ENCODE data around the gene TMEM198.

TMEM198 gene

DNA sequence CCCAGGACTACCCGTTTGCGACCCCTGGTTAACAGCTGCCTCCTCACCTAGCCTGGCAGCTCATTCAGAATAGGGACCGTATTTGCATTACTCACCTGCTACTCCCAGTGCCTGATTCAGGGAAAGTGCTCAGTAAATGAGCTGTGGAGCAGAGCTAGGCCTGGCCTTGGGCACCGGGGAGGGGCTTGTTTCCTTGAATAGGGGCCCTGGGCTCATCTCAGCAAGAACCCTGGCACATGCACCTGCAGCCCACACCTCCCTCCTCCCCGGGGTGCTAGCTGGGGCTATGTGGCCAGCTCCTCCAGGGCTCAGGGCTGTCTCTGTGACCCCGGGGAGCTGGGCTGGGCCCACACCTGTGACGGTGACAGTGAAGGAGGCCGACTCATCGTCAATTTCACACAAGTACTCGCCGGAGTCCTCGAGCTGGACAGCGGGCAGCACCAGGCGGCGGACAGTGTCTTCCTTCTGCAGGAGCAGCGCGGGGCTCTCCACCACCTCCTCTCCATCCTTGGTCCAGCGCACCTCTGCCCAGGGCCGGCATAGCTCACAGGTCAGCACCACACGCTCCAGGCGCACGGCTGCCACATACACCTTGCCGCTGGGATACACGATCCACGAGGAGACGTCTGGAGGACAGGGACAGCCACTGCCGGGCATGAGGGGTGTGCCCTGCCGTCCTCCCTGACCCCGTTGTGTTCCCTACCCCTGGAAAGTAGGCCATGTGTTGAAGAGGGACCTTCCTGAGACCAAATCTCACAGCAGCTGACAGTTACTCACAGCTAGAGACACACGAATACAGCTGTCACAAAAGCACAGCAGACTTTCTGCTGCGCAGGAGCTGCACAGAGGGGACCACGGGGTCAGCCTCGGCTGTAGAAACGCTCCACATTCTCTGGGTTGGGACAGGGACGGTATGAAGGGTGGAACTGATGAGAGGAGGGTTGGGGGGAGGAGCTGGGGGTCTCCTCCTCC lies 18.5 kb downstream of the TMEM198 start:
- DNase-seq (ENCODE audit: low read depth in 2 of 2), result no peak

DNA sequence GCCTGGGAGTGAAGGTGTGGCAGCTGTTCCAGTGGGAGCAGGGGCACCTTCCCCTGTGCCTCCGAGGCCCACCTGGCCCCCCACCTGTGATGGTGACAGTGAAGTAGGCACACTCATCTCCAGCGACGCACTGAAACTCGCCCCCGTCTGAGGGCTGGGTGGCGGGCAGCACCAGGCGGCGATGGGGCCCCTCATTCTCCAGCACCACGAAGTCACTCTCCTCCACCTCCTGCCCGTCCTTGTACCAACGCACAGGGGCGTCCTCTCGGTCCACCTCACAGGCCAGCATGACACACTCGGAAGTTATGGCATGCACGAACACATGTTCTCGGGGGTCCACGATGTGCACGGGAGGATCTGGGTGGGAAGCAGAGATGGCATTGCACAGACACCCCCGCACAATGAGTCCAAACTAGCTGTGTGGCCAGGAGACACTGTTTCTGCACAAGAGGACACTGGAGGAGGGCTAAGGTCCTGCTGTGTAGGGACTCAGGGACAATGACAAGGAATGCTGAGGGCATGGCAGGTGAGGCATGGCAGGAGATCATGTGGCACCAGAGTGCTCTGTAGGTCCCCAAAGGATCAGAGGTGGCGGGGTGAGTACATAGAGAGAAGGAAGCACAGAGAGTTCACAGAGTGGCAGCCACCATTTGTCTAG lies 19.6 kb downstream of the TMEM198 start:
- DNase-seq (ENCODE audit: low read depth in 2 of 2), result no peak

DNA sequence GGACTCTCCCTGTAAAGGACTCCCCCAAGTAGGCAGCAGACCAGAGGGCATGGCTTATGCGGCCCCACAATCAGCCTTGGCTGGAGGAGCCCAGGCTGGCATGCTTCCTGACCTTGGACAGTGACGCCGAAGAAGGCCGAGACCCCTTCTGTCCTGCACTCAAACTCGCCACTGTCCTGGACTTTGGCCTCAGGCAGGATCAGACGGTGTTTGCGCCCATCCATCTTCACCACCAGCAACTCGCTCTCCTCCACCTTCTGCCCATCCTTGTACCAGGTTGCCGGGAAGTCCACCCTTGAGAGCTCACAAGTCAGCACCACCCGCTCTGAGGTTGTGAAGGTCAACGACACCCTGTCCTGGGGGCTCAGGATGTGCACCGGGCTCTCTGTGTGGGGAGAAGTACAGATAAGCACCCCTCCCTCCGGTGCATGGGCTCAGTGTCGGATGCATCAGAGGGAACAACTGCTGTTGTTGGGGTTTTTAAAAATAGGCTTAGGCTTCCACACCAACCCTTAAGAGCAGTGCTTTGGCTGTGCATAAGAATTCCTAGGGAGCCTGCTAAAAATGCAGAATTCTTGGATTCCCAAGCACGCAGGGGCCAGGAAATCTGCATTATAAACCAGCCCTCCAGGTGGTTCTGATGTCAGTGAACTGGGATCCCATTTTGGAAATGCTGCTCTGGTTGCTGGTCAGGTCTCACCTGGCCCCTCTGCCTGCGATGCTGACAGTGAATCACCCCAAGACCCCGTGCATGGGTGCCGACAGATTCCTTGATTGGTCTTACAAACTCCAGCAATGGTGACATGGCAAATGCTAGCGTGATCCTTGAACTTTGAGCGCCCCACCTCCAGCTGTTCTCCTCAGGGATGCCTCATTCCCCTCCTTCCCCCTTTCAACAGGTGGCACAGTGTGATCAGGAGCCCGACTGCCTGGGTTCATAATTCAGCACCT lies 21.6 kb downstream of the TMEM198 start:
- DNase-seq (ENCODE audit: low read depth in 2 of 2), result no peak

DNA sequence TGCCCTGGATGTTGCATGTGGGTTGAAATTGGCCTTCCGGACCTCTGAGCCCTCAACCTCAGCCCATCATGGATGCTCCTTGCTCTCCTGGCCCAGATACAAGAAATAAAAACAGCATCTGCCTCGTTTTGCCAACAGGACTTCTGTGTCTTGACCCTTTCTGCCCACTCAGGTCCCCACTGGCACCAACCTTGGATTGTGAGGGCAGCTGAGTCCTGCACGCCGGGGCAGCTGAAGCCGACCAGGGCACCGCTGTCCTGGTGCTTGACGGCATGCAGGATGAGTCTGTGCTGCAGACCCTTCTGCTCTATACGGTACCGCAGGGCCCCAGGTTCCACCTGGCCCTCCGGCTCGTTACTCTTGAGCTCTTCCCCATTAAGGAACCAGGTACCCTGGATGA lies 22.8 kb downstream of the TMEM198 start:
- DNase-seq (ENCODE audit: low read depth in 2 of 2), result no peak

DNA sequence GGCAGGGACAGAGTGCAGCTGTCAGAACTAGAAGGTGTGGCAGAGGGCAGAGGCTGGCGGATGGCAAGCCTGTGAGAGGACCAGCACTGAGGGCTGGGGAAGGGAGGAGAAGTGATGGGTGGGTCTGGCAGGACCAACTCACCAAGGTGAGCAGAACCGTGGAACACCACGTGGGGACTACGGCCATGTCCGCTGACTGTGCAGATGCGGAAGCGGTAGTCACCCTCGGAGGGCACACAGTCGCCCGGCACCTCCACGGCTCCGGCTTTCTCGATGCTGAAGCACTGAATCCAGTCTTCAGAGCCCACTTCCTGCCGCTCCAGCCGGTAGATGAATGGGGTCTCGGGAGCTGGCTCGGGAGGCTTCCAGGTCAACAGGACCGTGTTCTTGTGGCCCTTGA lies 23.3 kb downstream of the TMEM198 start:
- no peak for DNase-seq (ENCODE audit: low read depth in 2 of 2)

DNA sequence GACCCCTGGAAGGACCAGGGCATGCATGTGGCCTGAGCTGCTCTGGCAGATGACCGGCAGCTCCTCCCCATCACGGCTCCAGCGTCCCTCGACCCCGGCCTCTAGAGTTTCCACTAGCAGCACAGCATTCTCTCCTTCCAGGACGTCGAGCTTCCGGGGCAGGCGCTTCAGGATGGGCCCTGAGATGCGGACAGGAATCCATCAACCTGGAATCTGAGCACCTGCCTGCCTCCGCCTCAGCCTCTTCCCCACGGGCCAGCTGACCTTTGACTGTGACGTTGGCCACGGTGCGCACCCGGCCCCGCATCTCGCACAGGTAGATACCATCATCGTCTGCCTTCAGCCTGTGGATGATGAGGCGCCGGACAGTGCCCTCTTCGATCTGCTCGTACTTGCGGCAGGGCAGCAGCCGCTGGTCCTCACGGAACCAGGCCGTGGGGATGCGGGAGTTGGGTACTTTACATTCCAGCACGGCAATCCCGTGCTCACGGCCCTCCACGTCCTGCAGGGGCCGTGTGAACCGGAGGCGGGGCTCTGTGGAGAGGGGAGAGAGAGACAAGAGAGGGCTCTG lies 24.0 kb downstream of the TMEM198 start:
- no peak for DNase-seq (ENCODE audit: low read depth in 2 of 2)

DNA sequence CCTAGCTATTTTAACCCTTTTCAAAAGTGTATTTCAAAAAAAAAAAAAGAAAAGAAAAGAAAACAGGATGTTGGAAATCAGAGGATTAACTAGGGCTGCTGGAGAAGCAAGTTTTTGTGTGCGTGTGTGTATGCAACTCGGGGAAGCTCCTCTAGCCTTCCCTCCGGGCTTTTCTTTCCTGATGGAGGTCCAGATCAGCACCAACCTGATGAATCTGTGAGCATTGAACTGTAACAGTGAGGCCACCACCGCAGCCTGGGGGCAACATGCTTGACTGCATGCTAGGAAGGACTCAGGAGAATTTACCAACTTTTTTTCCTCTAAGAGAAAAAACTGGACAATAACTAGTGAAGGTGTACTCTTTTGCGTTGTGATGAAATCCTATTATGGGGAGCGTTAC lies 25.2 kb downstream of the TMEM198 start:
- DNase-seq (ENCODE audit: low read depth in 2 of 2), result no peak

DNA sequence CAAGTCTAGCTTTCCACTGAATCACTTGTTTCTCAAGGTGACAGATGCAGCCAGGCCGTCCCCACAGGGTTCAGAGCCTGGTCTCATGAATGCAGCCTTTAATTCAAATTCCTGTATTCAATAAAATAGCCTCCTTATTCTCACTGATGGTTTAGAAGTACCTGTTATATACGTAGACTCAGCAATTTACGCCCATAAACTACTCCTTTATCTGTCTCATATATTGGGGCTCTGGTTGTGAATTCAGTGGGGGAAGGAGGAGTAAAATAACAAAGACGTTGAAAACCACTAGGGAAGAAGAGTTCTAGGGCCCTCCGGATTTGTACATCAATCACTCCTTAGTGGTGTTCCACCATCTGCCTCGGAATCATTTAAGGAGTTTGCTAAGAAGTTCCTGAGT lies 25.8 kb downstream of the TMEM198 start:
- DNase-seq (ENCODE audit: low read depth in 2 of 2), result no peak

DNA sequence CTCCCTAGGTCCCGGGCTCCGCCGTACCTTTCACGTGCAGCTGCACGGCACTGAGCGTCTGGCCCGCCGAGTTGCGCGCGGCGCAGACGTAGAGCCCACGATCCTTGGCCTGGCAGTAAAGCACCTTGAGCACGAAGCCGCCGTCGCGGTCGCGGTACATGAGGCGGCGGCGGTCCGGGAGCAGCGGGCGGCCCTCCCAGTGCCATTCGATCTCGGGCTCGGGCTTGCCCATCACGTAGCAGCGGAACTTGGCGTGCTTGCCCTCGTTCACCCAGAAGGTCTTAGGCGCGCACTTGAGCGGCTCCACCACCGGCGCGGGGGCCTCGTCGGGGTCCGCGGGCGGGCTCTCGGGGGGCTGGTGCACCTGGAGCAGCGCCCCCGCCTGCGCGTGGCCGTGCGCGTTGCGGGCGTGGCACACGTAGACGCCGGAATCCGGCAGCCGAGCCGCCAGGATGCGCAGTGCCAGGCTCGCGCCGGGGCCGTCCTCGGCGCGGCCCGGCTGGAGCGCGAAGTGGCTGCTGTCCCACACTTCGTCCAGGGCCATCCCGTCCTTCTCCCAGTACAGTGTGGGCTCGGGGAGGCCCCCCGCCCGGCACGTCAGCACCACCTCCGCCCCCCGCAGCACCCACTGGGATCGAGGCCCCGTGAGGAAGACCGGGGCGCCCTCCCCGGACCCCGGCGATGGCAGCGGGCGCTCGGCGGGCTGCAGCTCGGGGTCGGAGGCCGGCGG lies 26.5 kb downstream of the TMEM198 start:
- no peak for DNase-seq (ENCODE audit: low read depth in 2 of 2)

DNA sequence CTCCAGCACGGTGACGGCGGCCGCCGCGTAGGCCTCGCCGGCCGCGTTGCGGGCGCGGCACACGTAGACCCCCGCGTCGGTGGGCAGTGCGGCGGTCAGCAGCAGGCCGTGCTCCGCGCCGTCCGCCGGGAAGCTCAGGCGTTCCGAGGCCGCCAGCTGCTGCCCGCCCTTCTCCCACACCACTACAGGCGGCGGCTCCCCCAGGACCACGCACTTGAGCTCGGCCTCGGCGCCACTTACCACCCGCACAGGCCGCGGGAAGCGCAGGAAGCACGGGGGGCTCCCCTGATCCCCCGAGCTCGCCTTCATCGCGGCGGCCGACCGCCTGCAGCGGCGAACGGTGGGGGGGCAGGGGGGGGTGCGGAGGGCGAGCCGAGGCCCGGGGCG lies 27.1 kb downstream of the TMEM198 start:
- no peak for DNase-seq (ENCODE audit: low read depth in 2 of 2)

DNA sequence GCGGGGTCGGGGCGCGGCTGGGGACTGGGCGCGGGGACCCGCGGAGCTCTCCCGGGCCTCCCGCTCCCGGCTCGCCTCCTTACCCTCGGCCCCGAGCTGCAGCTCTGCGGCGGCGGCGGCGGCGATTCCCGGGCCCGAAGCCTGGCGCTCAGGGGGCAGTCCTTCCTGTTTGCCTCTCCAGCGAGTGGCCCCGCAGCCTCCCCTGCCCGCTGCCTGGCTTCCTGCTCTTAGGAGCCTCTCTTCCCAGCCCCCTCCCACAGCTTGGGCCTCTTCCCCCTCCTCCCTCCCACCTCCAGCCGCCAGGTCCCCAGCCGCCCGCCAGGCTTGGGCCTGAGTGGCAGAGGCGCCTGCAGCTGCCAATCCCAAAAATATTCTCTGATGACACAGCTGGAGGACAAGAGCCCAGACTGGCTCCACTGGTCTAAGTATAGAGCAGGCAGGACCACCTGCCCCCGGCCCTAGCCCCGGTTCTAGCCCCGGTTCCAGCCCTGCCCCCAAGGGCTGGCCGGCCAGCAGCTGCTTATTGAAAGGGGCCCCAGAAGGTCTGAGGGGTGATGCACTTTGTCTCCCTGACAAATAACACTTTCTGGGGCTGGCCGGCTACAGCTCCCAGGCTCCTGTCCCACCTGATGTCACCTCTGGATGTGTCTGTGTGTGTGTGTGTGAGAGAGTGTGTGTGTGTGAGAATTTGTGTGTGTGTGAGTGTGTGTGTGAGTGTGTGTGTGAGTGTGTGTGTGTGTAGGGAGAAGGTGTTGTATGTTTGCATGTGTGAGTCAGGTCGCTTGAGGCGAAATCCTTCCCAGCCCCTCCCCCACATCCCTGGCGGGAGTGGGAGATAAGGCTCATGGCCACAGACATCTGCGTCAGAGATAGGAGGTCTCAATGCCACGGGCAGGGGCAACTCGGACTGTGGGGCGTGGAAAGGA lies 27.7 kb downstream of the TMEM198 start, which contains the start of gene OBSL1:
TSS of gene OBSL1 (minus strand) at position 229 of the 926 bp plus-strand sequence. CDS start 307 bp downstream, outside the sequence.
- no peak for DNase-seq (ENCODE audit: low read depth in 2 of 2)

DNA sequence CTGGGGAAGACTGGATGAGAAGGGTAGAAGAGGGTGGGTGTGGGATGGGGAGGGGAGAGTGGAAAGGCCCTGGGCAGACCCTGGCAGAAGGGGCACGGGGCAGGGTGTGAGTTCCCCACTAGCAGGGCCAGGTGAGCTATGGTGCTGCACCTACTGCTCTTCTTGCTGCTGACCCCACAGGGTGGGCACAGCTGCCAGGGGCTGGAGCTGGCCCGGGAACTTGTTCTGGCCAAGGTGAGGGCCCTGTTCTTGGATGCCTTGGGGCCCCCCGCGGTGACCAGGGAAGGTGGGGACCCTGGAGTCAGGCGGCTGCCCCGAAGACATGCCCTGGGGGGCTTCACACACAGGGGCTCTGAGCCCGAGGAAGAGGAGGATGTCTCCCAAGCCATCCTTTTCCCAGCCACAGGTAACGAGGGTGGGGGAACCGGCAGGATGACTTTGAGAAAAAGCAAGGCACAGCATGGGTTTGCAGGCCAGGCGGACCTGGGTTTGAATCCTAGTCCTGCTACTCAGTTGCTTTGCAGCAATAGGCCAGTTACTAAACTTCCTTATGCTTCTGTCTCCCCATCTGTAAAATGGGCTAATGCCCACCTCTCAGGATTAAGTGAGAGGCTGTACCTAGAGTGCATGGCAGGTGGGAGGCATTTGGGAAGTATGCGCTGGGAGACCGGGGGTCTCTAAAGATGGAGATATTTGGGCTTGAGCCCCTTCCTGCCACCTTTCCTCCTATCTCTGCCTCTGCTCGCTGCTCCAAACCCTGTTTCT lies 28.6 kb downstream of the TMEM198 start, which contains the start of gene INHA:
TSS of gene INHA (plus strand) at position 74 of the 765 bp plus-strand sequence. CDS start at position 139, 65 bp downstream.
- DNase-seq (ENCODE audit: low read depth in 2 of 2), result no peak

DNA sequence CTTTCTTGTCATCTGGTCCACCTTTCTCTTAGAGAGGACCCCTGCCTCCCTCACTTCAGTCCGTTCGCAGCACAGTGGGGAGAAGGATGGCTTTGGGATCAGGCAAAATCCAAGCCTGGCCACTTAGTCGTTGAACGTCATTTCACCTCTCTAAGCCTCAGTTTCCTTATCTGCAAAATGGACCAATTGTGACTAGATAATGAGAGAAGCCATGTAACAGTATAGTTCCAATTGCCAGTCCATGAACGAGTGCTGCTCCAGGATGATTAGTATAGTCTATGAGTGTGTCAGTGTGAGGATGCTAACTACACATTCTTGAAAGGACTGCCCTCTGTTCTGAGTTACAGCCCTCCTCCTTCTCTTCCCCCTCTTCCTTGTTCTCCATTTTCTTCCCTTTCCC lies 29.3 kb downstream of the TMEM198 start:
- DNase-seq (ENCODE audit: low read depth in 2 of 2), result no peak

DNA sequence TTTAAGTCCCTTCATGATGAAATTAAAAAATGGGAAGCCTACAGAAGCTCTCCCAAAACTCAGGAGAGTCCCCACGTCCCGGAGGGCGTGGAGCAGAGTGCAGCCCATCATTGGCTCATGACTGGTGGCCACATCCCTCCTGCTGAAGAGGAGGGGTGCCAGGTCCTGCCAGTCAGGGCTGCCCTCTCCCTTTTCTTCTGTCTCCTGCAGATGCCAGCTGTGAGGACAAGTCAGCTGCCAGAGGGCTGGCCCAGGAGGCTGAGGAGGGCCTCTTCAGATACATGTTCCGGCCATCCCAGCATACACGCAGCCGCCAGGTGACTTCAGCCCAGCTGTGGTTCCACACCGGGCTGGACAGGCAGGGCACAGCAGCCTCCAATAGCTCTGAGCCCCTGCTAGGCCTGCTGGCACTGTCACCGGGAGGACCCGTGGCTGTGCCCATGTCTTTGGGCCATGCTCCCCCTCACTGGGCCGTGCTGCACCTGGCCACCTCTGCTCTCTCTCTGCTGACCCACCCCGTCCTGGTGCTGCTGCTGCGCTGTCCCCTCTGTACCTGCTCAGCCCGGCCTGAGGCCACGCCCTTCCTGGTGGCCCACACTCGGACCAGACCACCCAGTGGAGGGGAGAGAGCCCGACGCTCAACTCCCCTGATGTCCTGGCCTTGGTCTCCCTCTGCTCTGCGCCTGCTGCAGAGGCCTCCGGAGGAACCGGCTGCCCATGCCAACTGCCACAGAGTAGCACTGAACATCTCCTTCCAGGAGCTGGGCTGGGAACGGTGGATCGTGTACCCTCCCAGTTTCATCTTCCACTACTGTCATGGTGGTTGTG lies 30.9 kb downstream of the TMEM198 start:
- no peak for DNase-seq (ENCODE audit: low read depth in 2 of 2)

DNA sequence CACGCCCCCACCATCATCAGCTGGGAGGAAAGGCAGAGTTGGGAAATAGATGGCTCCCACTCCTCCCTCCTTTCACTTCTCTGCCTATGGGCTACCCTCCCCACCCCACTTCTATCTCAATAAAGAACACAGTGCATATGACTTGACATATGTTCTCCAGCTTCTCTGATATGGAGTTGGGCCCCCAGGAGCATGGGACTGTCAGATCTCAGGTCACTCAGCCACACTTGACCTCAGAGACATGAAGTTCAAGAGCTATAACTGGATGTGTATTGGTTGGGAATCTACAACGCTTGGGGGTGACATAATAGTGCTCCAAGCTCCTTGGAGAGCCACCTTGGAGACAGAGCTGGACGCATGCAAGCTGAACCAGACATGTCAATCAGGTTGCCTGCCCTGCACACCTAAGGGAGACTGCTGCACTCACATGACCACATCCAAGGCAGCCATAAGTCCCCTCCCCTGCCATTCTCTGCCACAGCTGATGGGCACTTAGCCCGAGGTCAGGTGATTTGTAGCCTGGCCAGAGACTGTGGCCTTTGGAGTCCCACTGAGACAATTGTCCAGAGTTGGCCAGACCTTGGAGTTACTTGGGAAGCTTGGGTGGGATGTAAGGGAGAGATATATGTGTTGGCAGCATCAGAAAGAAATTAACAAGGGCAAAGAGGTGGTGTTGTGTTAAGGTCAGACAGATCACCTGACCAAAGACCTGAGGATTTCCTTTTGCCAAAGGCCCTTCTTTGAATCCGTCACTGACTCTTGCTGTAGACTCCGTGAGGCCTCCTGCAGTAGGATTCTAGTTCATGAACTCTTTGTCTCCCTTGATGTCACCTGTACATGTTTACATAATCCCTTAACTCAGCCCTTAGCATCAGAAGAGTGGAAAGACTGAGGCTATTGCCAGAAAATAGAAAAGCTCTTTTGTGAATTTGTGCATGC lies 32.0 kb downstream of the TMEM198 start:
- DNase-seq (ENCODE audit: low read depth in 2 of 2), result no peak

DNA sequence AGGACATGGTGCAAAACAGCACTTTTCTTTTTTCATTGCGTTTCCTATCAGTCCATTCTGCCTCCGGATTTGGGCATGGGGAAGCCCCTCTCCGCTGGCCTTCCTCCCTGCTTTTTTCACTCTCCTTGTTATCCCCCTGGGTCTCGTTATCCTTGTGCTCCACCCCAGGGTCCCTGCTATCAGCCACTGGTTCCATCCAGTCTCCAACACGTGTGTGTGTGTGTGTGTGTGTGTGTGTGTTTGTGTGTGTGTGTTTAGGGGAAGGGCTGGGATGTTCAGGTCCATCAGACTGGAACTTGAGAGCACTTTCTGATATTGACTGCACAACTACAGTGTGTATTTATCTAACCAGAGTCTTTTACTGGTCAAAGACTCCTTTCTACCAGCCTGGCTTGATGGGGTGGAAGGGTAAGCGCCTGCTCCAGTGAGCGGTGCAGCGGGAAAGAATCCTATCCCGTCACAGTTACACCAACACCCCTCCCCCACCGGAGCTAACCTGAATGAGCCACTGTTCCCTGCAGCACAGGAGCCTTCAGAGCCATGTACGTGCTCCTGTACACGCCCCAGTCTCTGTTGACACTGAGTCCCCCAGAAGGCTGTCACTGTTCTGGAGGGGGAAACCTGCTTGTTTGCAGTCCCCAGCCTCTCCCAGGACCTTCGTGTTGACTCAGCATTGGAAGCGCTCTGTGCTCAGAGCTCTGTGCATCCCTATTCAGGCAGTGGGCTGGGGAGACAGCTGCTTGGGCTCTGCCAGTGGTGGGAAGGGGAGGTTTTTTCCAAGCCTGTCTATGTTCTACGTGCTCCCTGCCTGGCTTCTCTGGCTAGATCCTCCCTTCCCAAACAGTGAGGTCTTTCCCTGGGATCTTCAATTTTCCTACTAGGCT lies 32.9 kb downstream of the TMEM198 start:
- DNase-seq (ENCODE audit: low read depth in 2 of 2), result no peak

Measured in stimulated activated CD4-positive, alpha-beta T cell treated with anti-CD3 and anti-CD28 coated beads, Interleukin-1b, Interleukin-23, amount 100 ng/mL, for 4 hours (primary cell).